Astrocyte (in vitro differentiated cells and primary cell): ENCODE results near the gene FAM193B. TPM values are rescaled to one million over a fixed set of nuclear protein-coding genes. Genes with fewer than 3 reads are reported as not detected.

Experiments used
- DNase-seq: peaks from one replicate; pipeline ENCODE4 v3.0.0-alpha.2; 2010; ENCODE audit warnings: low read depth
- FAIRE-seq: peaks from 2 replicates; lab custom pipeline; 2011; peaks lifted over from hg19 to GRCh38; lab: Jason Lieb, UNC
- H2AFZ ChIP-seq: 2 replicates; pipeline ENCODE4 v1.6.0; 2012; ENCODE audit warnings: low read depth, low read length, inconsistent platforms
- H3K27ac ChIP-seq: 2 replicates; pipeline ENCODE4 v1.5.1; 2011; ENCODE audit warnings: low read depth, low read length, inconsistent platforms
- H3K27me3 ChIP-seq: 2 replicates; pipeline ENCODE4 v1.6.0; 2011; ENCODE audit warnings: low read length, inconsistent platforms; ENCODE audit not compliant: insufficient read depth
- H3K36me3 ChIP-seq: 2 replicates; pipeline ENCODE4 v1.5.1; 2011; ENCODE audit warnings: low read length, inconsistent platforms; ENCODE audit not compliant: insufficient read depth
- H3K4me1 ChIP-seq: 2 replicates; pipeline ENCODE4 v1.5.1; 2011; ENCODE audit warnings: low read length, inconsistent platforms; ENCODE audit not compliant: insufficient read depth
- H3K4me2 ChIP-seq: 2 replicates; pipeline ENCODE4 v1.6.0; 2012; ENCODE audit warnings: low read length, inconsistent platforms
- H3K4me3 ChIP-seq: 2 replicates; pipeline ENCODE4 v1.5.1; 2011; ENCODE audit warnings: low read depth, mild to moderate bottlenecking, low read length, inconsistent platforms; ENCODE audit not compliant: insufficient read depth
- H3K79me2 ChIP-seq: 2 replicates; pipeline ENCODE4 v1.6.0; 2012; ENCODE audit warnings: mild to moderate bottlenecking, low read length, inconsistent platforms; ENCODE audit not compliant: insufficient read depth
- H3K9ac ChIP-seq: 2 replicates; pipeline ENCODE4 v1.6.0; 2012; ENCODE audit warnings: mild to moderate bottlenecking, low read length, inconsistent platforms
- H3K9me3 ChIP-seq: 2 replicates; pipeline ENCODE4 v1.5.1; 2012; ENCODE audit warnings: low read depth, mild to moderate bottlenecking, low read length, inconsistent platforms; ENCODE audit not compliant: insufficient read depth
- H4K20me1 ChIP-seq: 2 replicates; pipeline ENCODE4 v1.6.0; 2012; ENCODE audit warnings: low read length, inconsistent platforms; ENCODE audit not compliant: insufficient read depth
- H3K27ac Mint-ChIP-seq: one replicate; pipeline ENCODE4 v1.8.0; 2021; ENCODE audit warnings: mild to moderate bottlenecking, mixed read lengths; ENCODE audit not compliant: unreplicated experiment
- H3K27me3 Mint-ChIP-seq: one replicate; pipeline ENCODE4 v1.8.0; 2021; ENCODE audit warnings: low read depth, mixed read lengths; ENCODE audit not compliant: unreplicated experiment
- H3K36me3 Mint-ChIP-seq: one replicate; pipeline ENCODE4 v1.8.0; 2021; ENCODE audit warnings: low read depth, mixed read lengths; ENCODE audit not compliant: unreplicated experiment
- H3K4me1 Mint-ChIP-seq: one replicate; pipeline ENCODE4 v1.8.0; 2021; ENCODE audit warnings: low read depth, mixed read lengths; ENCODE audit not compliant: unreplicated experiment
- H3K4me3 Mint-ChIP-seq: one replicate; pipeline ENCODE4 v1.8.0; 2021; ENCODE audit warnings: mild to moderate bottlenecking, moderate library complexity, mixed read lengths; ENCODE audit not compliant: unreplicated experiment
- H3K9me3 Mint-ChIP-seq: one replicate; pipeline ENCODE4 v1.8.0; 2021; ENCODE audit warnings: mild to moderate bottlenecking, mixed read lengths; ENCODE audit not compliant: unreplicated experiment
- EZH2 ChIP-seq: IDR thresholded peaks from 2 replicates; pipeline ENCODE4 v1.6.1; 2012; ENCODE audit warnings: mild to moderate bottlenecking, low read length, inconsistent platforms; ENCODE audit not compliant: insufficient read depth
- total RNA-seq: library from RNA; stranded (reverse); gene quantifications from 2 replicates; pipeline ENCODE4 v1.2.1, GENCODE V29; 2021
- TF ChIP-seq, protein P1 (sequence below): IDR thresholded peaks from 2 replicates; pipeline ENCODE4 v1.5.1; 2011; ENCODE audit warnings: low read depth, mild to moderate bottlenecking, inconsistent platforms, low read length, moderate library complexity; ENCODE audit not compliant: insufficient read depth

The FAM193B gene
- total RNA-seq, 1 donor from 2014 or later: 48.3 TPM

DNA sequence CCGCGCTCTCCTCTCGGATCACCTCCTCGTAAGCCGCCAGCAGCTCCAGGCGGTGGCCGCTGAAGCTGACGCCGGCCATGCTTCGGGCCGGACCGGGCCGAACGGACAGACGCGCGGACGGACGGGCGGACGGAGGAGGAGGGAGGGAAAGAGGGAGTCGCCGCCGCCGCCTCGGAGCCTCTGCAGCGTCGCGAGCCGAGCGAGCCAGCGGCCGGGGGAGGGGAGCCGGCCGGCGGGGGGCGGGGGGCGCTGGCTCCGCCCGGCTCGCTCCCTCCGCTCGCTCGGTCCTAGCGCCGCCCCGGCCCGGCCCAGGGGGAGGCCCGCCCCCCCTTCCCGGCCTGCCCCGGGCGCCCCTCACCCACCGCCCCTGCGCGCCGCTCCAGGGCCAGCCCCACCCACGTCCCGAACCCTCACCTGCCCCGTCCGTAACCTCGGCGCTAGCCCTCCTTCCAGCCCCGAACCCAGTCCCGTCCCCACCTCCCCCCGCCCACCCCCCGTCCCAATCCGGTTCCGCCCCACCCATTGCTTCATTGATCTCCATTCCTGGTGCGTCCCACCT is 80.8 kb downstream of the FAM193B start, which contains the start of gene DBN1:
TSS of gene DBN1 (minus strand) at position 192 of the 559 bp plus-strand sequence. CDS start at position 79, 113 bp downstream.
- Mint-ChIP-seq H3K27me3 (no peaks in the 10 kb centered on the region), H3K4me1 (peaks cover 58% of the 10 kb centered on the region), H3K36me3 (peaks cover 11% of the 10 kb centered on the region), H3K27ac (peak within 1 kb of the TSS; percentile 88), H3K4me3 (peak within 1 kb of the TSS; percentile 88), H3K9me3 (no peaks in the 10 kb centered on the region)
- H3K27ac ChIP-seq: peak within 1 kb of the TSS; percentile 81
- peaks cover 51% of the 10 kb centered on the region for H4K20me1 ChIP-seq
- peak within 1 kb of the TSS; percentile 94 for H3K9ac ChIP-seq
- FAIRE-seq (no peak), DNase-seq (no peak)
- peaks cover 5% of the 10 kb centered on the region for H3K36me3 ChIP-seq
- no peak within 1 kb of the TSS for H2AFZ ChIP-seq
- peak within 1 kb of the TSS; percentile 75 for H3K4me3 ChIP-seq
- H3K27me3 ChIP-seq: no peaks in the 10 kb centered on the region
- TF ChIP-seq, protein P1, sequence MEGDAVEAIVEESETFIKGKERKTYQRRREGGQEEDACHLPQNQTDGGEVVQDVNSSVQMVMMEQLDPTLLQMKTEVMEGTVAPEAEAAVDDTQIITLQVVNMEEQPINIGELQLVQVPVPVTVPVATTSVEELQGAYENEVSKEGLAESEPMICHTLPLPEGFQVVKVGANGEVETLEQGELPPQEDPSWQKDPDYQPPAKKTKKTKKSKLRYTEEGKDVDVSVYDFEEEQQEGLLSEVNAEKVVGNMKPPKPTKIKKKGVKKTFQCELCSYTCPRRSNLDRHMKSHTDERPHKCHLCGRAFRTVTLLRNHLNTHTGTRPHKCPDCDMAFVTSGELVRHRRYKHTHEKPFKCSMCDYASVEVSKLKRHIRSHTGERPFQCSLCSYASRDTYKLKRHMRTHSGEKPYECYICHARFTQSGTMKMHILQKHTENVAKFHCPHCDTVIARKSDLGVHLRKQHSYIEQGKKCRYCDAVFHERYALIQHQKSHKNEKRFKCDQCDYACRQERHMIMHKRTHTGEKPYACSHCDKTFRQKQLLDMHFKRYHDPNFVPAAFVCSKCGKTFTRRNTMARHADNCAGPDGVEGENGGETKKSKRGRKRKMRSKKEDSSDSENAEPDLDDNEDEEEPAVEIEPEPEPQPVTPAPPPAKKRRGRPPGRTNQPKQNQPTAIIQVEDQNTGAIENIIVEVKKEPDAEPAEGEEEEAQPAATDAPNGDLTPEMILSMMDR: no peak
- no peak for TF ChIP-seq EZH2
- peak within 1 kb of the TSS; percentile 99 for H3K4me2 ChIP-seq
- peaks cover 45% of the 10 kb centered on the region for H3K79me2 ChIP-seq
- H3K9me3 ChIP-seq: no peaks in the 10 kb centered on the region
- H3K4me1 ChIP-seq: peaks cover 57% of the 10 kb centered on the region

DNA sequence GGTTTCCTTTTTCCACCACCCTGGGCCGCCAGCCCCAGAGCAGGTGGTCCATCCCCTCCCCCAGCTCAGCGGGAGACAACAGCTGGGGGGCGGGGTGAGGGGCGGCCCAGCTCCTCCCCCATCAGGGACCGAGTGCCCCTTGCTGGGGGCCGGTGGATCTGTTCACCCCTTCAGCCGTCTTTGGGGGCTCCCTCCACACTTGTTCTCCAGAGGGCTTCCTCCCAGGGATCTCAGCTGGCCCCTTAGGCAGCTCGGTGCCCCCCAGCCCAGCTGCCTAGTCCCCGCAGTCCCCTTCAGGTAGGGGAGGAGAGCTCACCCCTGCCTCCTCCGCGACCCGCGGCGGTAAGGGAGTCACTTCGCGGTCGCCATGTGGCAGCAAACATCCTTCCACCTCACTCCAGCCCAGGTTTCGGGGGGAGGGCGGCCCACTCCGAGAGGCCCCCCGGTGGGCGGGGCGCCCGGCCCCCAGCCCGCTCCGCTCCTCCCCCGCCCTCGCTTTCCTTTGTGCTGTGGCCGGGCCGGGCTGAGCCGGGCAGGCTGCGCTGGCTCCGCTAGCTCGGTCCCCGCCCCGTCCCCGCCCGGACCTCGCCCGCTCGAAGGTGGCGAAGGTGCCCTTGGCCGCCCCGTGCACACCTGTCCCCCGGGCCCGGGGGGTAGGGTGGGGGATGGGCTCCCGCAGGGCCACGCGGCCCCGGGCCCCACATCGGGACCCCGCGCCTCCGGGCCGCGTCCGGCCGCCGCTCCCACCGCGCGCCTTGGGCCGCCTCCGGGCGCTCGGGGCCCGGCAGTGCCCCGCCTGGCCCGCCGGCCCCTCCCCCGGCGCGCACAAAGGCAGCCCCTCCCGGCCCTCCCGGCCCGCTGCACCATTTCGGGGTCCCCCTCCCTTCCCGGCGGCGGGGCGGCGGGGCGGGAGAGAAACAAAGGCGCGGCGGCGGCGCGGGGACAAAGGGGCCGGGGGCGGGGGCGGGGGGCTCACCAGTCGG is 81.6 kb downstream of the FAM193B start:
- no peaks in the 10 kb centered on the region for H3K9me3 ChIP-seq
- peaks cover 11% of the 10 kb centered on the region for H3K36me3 ChIP-seq
- peak overlapping the region; percentile 94 for H3K9ac ChIP-seq
- peaks cover 51% of the 10 kb centered on the region for H3K79me2 ChIP-seq
- FAIRE-seq (no peak), DNase-seq (no peak)
- peak overlapping the region; percentile 81 for H3K27ac ChIP-seq
- H3K4me3 ChIP-seq: peak overlapping the region; percentile 75
- Mint-ChIP-seq H3K36me3 (peaks cover 16% of the 10 kb centered on the region), H3K4me3 (peak overlapping the region; percentile 88), H3K27me3 (no peaks in the 10 kb centered on the region), H3K27ac (peak overlapping the region; percentile 87), H3K4me1 (peaks cover 55% of the 10 kb centered on the region), H3K9me3 (no peaks in the 10 kb centered on the region)
- no peak overlapping the region for H2AFZ ChIP-seq
- H4K20me1 ChIP-seq: peaks cover 58% of the 10 kb centered on the region
- H3K4me1 ChIP-seq: peaks cover 62% of the 10 kb centered on the region
- H3K27me3 ChIP-seq: no peaks in the 10 kb centered on the region
- TF ChIP-seq, protein P1: no peak
- TF ChIP-seq EZH2: no peak
- H3K4me2 ChIP-seq: peak overlapping the region; percentile 99
